Mesendoderm (in vitro differentiated cells): Measurements from ENCODE around the gene LIAS.

Experiments used
- DNase-seq: peaks from one replicate; pipeline ENCODE4 v3.0.0; 2013
- H2AK5ac ChIP-seq: 2 replicates; pipeline ENCODE4 v1.6.1; 2013; ENCODE audit warnings: low read length, inconsistent platforms
- H2BK120ac ChIP-seq: 2 replicates; pipeline ENCODE4 v1.6.1; 2013; ENCODE audit warnings: low read depth, mild to moderate bottlenecking, low read length, moderate library complexity, mixed read lengths
- H2BK15ac ChIP-seq: replicated peaks from 2 replicates; pipeline ENCODE4 v1.6.1; 2013; ENCODE audit warnings: low read depth, mild to moderate bottlenecking, moderate library complexity
- H2BK5ac ChIP-seq: 2 replicates; pipeline ENCODE4 v1.6.1; 2013; ENCODE audit warnings: low read length, inconsistent platforms
- H3K18ac ChIP-seq: 2 replicates; pipeline ENCODE4 v1.6.1; 2013; ENCODE audit warnings: mild to moderate bottlenecking, low read length, mixed read lengths
- H3K23ac ChIP-seq: one replicate; pipeline ENCODE4 v1.6.1; 2013; ENCODE audit warnings: low read length
- H3K27ac ChIP-seq: 2 replicates; pipeline ENCODE4 v1.5.1; 2013; ENCODE audit warnings: low read depth, mild to moderate bottlenecking, inconsistent platforms, low read length, moderate library complexity
- H3K27me3 ChIP-seq: 2 replicates; pipeline ENCODE4 v1.6.1; 2013; ENCODE audit warnings: low read length, control low read depth, mild to moderate bottlenecking, inconsistent platforms; ENCODE audit not compliant: insufficient read depth, poor library complexity
- H3K36me3 ChIP-seq: 2 replicates; pipeline ENCODE4 v1.6.1; 2013; ENCODE audit warnings: low read length, inconsistent platforms; ENCODE audit not compliant: control insufficient read depth, insufficient read depth
- H3K4ac ChIP-seq: one replicate; pipeline ENCODE4 v1.6.1; 2013; ENCODE audit warnings: low read depth, mild to moderate bottlenecking, low read length, moderate library complexity
- H3K4me1 ChIP-seq: 2 replicates; pipeline ENCODE4 v1.6.1; 2013; ENCODE audit warnings: low read depth, low read length, inconsistent platforms; ENCODE audit not compliant: control insufficient read depth
- H3K4me2 ChIP-seq: 2 replicates; pipeline ENCODE4 v1.6.1; 2013; ENCODE audit warnings: low read length
- H3K4me3 ChIP-seq: 2 replicates; pipeline ENCODE4 v1.5.1; 2013; ENCODE audit warnings: mild to moderate bottlenecking, low read length
- H3K56ac ChIP-seq: one replicate; pipeline ENCODE4 v1.6.1; 2013; ENCODE audit warnings: low read length
- H3K79me1 ChIP-seq: 2 replicates; pipeline ENCODE4 v1.6.1; 2013; ENCODE audit warnings: low read length, inconsistent platforms
- H3K79me2 ChIP-seq: 2 replicates; pipeline ENCODE4 v1.6.1; 2013; ENCODE audit warnings: mild to moderate bottlenecking, low read length; ENCODE audit not compliant: control insufficient read depth, insufficient read depth
- H3K9ac ChIP-seq: 2 replicates; pipeline ENCODE4 v1.6.1; 2013; ENCODE audit warnings: low read length, inconsistent platforms
- H4K5ac ChIP-seq: one replicate; pipeline ENCODE4 v1.6.1; 2013; ENCODE audit warnings: low read length
- H4K8ac ChIP-seq: one replicate; pipeline ENCODE4 v1.6.1; 2013; ENCODE audit warnings: low read depth, mild to moderate bottlenecking, control low read depth, low read length, moderate library complexity
- WGBS: extraction: QIAGEN DNeasy Blood & Tissue Kit; methylation state at CpG from one replicate; pipeline ENCODE4 v1.1.7; 2013; ENCODE audit warnings: low lambda C conversion rate, missing lambda C conversion rate; ENCODE audit not compliant: insufficient coverage; ENCODE audit errors: extremely low coverage; 5-methylcytosine and 5-hydroxymethylcytosine counted together

The LIAS gene

DNA sequence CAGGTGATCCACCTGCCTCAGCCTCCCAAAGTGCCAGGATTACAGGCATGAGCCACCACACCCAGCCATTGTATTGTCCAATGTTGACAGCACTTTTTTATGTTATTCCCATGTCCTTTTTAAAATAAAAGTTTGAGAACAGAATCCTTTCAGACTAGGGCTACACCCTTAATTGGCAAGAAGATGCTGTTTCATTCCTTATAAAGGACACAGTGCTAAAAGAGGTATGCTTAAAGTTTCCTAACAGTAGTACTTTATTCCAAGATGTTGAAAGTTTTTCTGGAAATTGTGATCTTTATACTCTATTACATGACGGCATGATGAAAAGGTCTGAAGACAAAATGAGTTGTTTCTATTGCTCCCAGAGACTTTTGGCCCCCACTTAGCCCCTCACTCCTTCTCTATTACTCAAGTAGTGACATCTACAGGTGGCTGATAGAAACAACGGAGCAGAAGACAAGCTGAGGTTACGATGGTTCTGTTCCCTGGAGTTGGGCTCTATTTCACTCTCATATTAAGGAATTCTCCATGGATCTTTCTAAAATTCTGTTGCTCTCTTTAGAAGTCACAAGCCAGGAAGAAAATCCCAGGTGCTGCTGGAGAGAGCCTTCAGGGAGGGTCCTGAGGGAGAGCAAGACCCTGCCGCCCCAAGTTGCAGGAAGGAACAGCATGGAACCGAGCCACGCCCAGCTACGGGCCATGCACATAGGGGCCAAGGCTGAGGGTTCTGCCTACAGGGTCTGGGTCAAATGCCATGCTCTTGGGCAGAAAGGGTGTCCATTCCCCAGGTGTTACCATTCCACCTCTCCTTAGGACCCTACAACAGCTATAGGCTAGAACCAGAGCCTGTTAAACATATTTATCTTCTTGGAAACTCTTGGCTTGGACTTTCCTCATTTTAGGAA lies 22.9 kb upstream of the LIAS start:
- H4K5ac ChIP-seq = no peak overlapping the region
- H3K27me3 ChIP-seq = peaks cover 3% of the 10 kb centered on the region
- H2BK5ac ChIP-seq = no peak overlapping the region
- H3K79me1 ChIP-seq = no peaks in the 10 kb centered on the region
- no peak overlapping the region for H3K23ac ChIP-seq
- no peak overlapping the region for H3K18ac ChIP-seq
- H3K4me1 ChIP-seq = no peaks in the 10 kb centered on the region
- no peak overlapping the region for H3K4me2 ChIP-seq
- no peak overlapping the region for H3K9ac ChIP-seq
- H3K4me3 ChIP-seq = no peak overlapping the region
- peak; percentile 32 for DNase-seq
- H2AK5ac ChIP-seq = no peak overlapping the region
- no peak overlapping the region for H2BK15ac ChIP-seq
- WGBS = no CpG with 5 or more reads among the region's 7 CpGs
- no peak overlapping the region for H3K56ac ChIP-seq
- no peak overlapping the region for H4K8ac ChIP-seq
- H3K36me3 ChIP-seq = no peaks in the 10 kb centered on the region
- no peak overlapping the region for H2BK120ac ChIP-seq
- no peak overlapping the region for H3K4ac ChIP-seq
- no peaks in the 10 kb centered on the region for H3K79me2 ChIP-seq
- no peak overlapping the region for H3K27ac ChIP-seq

GRCh38 chr4:39441593-39441992 lies 17.3 kb upstream of the LIAS start:
- Histone ChIP-seq H3K4me1 (no peaks in the 10 kb centered on the region), H2BK15ac (no peak overlapping the region), H4K8ac (no peak overlapping the region), H3K36me3 (no peaks in the 10 kb centered on the region), H3K23ac (no peak overlapping the region), H4K5ac (no peak overlapping the region), H3K4me2 (no peak overlapping the region), H3K4ac (no peak overlapping the region), H2AK5ac (no peak overlapping the region), H2BK120ac (no peak overlapping the region), H3K9ac (no peak overlapping the region), H3K18ac (no peak overlapping the region), H3K4me3 (no peak overlapping the region), H3K27me3 (peaks cover 3% of the 10 kb centered on the region), H3K56ac (no peak overlapping the region), H3K27ac (no peak overlapping the region), H3K79me2 (no peaks in the 10 kb centered on the region), H3K79me1 (no peaks in the 10 kb centered on the region), H2BK5ac (no peak overlapping the region)
- no peak for DNase-seq
- no CpG with 5 or more reads among the region's 2 CpGs for WGBS

GRCh38 chr4:39442998-39443397 lies 15.9 kb upstream of the LIAS start:
- Histone ChIP-seq H3K4me2 (no peak overlapping the region), H3K56ac (no peak overlapping the region), H3K9ac (no peak overlapping the region), H2BK5ac (no peak overlapping the region), H2BK15ac (no peak overlapping the region), H3K4me1 (no peaks in the 10 kb centered on the region), H4K5ac (no peak overlapping the region), H3K79me1 (no peaks in the 10 kb centered on the region), H3K27ac (no peak overlapping the region), H3K4me3 (no peak overlapping the region), H2BK120ac (no peak overlapping the region), H3K79me2 (no peaks in the 10 kb centered on the region), H3K27me3 (no peaks in the 10 kb centered on the region), H3K23ac (no peak overlapping the region), H3K4ac (no peak overlapping the region), H3K18ac (no peak overlapping the region), H4K8ac (no peak overlapping the region), H2AK5ac (no peak overlapping the region), H3K36me3 (no peaks in the 10 kb centered on the region)
- no CpG with 5 or more reads among the region's 4 CpGs for WGBS
- no peak for DNase-seq

DNA sequence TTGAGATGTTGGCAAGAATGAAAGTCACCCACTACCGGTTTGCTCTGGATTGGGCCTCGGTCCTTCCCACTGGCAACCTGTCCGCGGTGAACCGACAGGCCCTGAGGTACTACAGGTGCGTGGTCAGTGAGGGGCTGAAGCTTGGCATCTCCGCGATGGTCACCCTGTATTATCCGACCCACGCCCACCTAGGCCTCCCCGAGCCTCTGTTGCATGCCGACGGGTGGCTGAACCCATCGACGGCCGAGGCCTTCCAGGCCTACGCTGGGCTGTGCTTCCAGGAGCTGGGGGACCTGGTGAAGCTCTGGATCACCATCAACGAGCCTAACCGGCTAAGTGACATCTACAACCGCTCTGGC lies 12.4 kb upstream of the LIAS start:
- WGBS = no CpG with 5 or more reads among the region's 20 CpGs
- Histone ChIP-seq H3K23ac (no peak overlapping the region), H3K27ac (no peak overlapping the region), H3K56ac (peak overlapping the region; percentile 82), H3K36me3 (no peaks in the 10 kb centered on the region), H3K79me2 (no peaks in the 10 kb centered on the region), H3K4me1 (no peaks in the 10 kb centered on the region), H3K79me1 (no peaks in the 10 kb centered on the region), H3K4ac (no peak overlapping the region), H2BK15ac (no peak overlapping the region), H3K4me3 (no peak overlapping the region), H4K8ac (no peak overlapping the region), H3K27me3 (no peaks in the 10 kb centered on the region), H3K18ac (no peak overlapping the region), H2BK120ac (no peak overlapping the region), H4K5ac (no peak overlapping the region), H2BK5ac (no peak overlapping the region), H2AK5ac (no peak overlapping the region), H3K9ac (peak overlapping the region; percentile 61), H3K4me2 (no peak overlapping the region)
- no peak for DNase-seq

DNA sequence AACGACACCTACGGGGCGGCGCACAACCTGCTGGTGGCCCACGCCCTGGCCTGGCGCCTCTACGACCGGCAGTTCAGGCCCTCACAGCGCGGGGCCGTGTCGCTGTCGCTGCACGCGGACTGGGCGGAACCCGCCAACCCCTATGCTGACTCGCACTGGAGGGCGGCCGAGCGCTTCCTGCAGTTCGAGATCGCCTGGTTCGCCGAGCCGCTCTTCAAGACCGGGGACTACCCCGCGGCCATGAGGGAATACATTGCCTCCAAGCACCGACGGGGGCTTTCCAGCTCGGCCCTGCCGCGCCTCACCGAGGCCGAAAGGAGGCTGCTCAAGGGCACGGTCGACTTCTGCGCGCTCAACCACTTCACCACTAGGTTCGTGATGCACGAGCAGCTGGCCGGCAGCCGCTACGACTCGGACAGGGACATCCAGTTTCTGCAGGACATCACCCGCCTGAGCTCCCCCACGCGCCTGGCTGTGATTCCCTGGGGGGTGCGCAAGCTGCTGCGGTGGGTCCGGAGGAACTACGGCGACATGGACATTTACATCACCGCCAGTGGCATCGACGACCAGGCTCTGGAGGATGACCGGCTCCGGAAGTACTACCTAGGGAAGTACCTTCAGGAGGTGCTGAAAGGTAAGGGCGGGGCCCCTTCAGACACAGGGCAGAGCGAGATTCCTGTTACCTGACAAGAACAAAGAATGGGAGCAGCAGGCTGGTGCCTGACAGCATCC lies 11.8 kb upstream of the LIAS start:
- peaks cover under 1% of the 10 kb centered on the region for H3K79me1 ChIP-seq
- H3K23ac ChIP-seq = no peak overlapping the region
- no peak overlapping the region for H3K4ac ChIP-seq
- no peak overlapping the region for H3K27ac ChIP-seq
- H4K8ac ChIP-seq = no peak overlapping the region
- H4K5ac ChIP-seq = no peak overlapping the region
- no peak overlapping the region for H2AK5ac ChIP-seq
- H3K4me2 ChIP-seq = peak overlapping the region; percentile 59
- no peak overlapping the region for H3K18ac ChIP-seq
- peak overlapping the region; percentile 6 for H3K4me3 ChIP-seq
- no peaks in the 10 kb centered on the region for H3K4me1 ChIP-seq
- peak overlapping the region; percentile 82 for H3K56ac ChIP-seq
- no peak overlapping the region for H2BK15ac ChIP-seq
- H3K27me3 ChIP-seq = no peaks in the 10 kb centered on the region
- peak; percentile 92 for DNase-seq
- no peak overlapping the region for H2BK5ac ChIP-seq
- H3K36me3 ChIP-seq = peaks cover 2% of the 10 kb centered on the region
- H2BK120ac ChIP-seq = no peak overlapping the region
- H3K9ac ChIP-seq = peak overlapping the region; percentile 61
- no peaks in the 10 kb centered on the region for H3K79me2 ChIP-seq
- no CpG with 5 or more reads among the region's 61 CpGs for WGBS
